Measurements from ENCODE around the gene JADE2.
"Not testable (repeated sequence)": the region's sequence is repeated elsewhere in the genome, so short reads cannot be mapped to it uniquely, and the experiment has no call there.

JADE2 gene

GRCh38 chr5:134555223-134555889 is 29.9 kb downstream of the JADE2 start:
- DNase-seq (ENCODE audit: extremely low read depth, low read depth), result no peak
- TF ChIP-seq CTCF (IDR thresholded peaks at IDR 0.05; ENCODE audit: low read depth, low read length), result no peak

GRCh38 chr5:134555890-134556311 is 30.4 kb downstream of the JADE2 start:
- TF ChIP-seq CTCF (IDR thresholded peaks at IDR 0.05; ENCODE audit: low read depth, low read length), result no peak
- no peak for DNase-seq (ENCODE audit: extremely low read depth, low read depth)

GRCh38 chr5:134556588-134556987 is 31.1 kb downstream of the JADE2 start:
- DNase-seq (ENCODE audit: extremely low read depth, low read depth), result not testable (repeated sequence)

GRCh38 chr5:134556994-134557393 is 31.5 kb downstream of the JADE2 start:
- DNase-seq (ENCODE audit: extremely low read depth, low read depth), result no peak
- no peak for TF ChIP-seq CTCF (IDR thresholded peaks at IDR 0.05; ENCODE audit: low read depth, low read length)

GRCh38 chr5:134559672-134560071 is 34.2 kb downstream of the JADE2 start:
- no peak for DNase-seq (ENCODE audit: extremely low read depth, low read depth)
- TF ChIP-seq CTCF (IDR thresholded peaks at IDR 0.05; ENCODE audit: low read depth, low read length), result no peak

- DNase-seq (ENCODE audit: extremely low read depth, low read depth), result no peak
- TF ChIP-seq CTCF (IDR thresholded peaks at IDR 0.05; ENCODE audit: low read depth, low read length), result no peak
Observed at GRCh38 chr5:134560698-134561097, 35.2 kb downstream of the JADE2 start.

GRCh38 chr5:134561871-134562296 is 36.4 kb downstream of the JADE2 start:
- no peak for DNase-seq (ENCODE audit: extremely low read depth, low read depth)
- TF ChIP-seq CTCF (IDR thresholded peaks at IDR 0.05; ENCODE audit: low read depth, low read length), result peak; percentile 47

GRCh38 chr5:134563221-134563620 is 37.8 kb downstream of the JADE2 start:
- no peak for DNase-seq (ENCODE audit: extremely low read depth, low read depth)
- no peak for TF ChIP-seq CTCF (IDR thresholded peaks at IDR 0.05; ENCODE audit: low read depth, low read length)
